Raji (cell line): ENCODE measurements around the gene ORAI2.
A peak's percentile ranks its signal among the peaks of the same experiment; 100 is the strongest.

Experiments used
- POLR2A ChIP-seq: IDR thresholded peaks from 2 replicates; pipeline ENCODE4 v1.6.1; 2011; ENCODE audit warnings: low read depth, low read length, control low read depth; ENCODE audit not compliant: insufficient read depth

The ORAI2 gene

GRCh38 chr7:102471791-102472125 is 38.4 kb downstream of the ORAI2 start:
- no peak for TF ChIP-seq POLR2A

GRCh38 chr7:102472126-102473041 is 39.0 kb downstream of the ORAI2 start:
- no peak for TF ChIP-seq POLR2A

GRCh38 chr7:102473271-102473991 is 40.1 kb downstream of the ORAI2 start:
- TF ChIP-seq POLR2A, result no peak

- 0 out of 2 replicates have a peak, but pooled peaks have one; percentile 25 for TF ChIP-seq POLR2A
Measured at GRCh38 chr7:102478314-102479208, 45.2 kb downstream of the ORAI2 start, which contains the start of gene POLR2J. TSS of gene POLR2J (minus strand) at chr7:102478922. CDS start at chr7:102478860, 62 bp downstream.
